Right renal pelvis (tissue), 4 donors: Measurements from ENCODE around the gene ATP6V1F. TPM values are rescaled to one million over a fixed set of nuclear protein-coding genes. Genes with fewer than 3 reads are reported as not detected.
A peak's percentile ranks its signal among the peaks of the same experiment; 100 is the strongest.
"Not testable (repeated sequence)": the region's sequence is repeated elsewhere in the genome, so short reads cannot be mapped to it uniquely, and the experiment has no call there.

Experiments used
- DNase-seq, 4 donors: peaks; one replicate each; pipeline ENCODE4 v3.0.0-alpha.2; 2013; ENCODE audit warnings: low read depth in 4 of 4, low spot score in 3 of 4, missing footprints in 1 of 4
- polyA plus RNA-seq, 4 donors: library from polyadenylated mRNA; unstranded; fragments of 120-200 nt; gene quantifications; one replicate each; pipeline ENCODE4 v1.2.1, GENCODE V29; 2013; ENCODE audit not compliant: insufficient read length in 4 of 4

Gene ATP6V1F
- polyA plus RNA-seq, 4 donors = 205 to 283 (median 233) TPM

GRCh38 chr7:128894101-128894440 lies 31.4 kb downstream of the ATP6V1F start:
- DNase-seq = no peak

GRCh38 chr7:128895320-128895719 lies 32.7 kb downstream of the ATP6V1F start:
- no peak for DNase-seq

GRCh38 chr7:128899392-128899791 lies 36.7 kb downstream of the ATP6V1F start:
- no peak for DNase-seq

GRCh38 chr7:128900237-128900636 lies 37.6 kb downstream of the ATP6V1F start:
- no peak for DNase-seq

GRCh38 chr7:128902761-128903585 lies 40.3 kb downstream of the ATP6V1F start:
- no peak for DNase-seq

GRCh38 chr7:128903621-128904361 lies 41.1 kb downstream of the ATP6V1F start:
- DNase-seq = no peak

- no peak for DNase-seq
Measured at GRCh38 chr7:128904381-128905197, 41.9 kb downstream of the ATP6V1F start.

- DNase-seq = no peak
Measured at GRCh38 chr7:128906001-128906765, 43.5 kb downstream of the ATP6V1F start.

- DNase-seq = no peak
Measured at GRCh38 chr7:128906766-128907559, 44.3 kb downstream of the ATP6V1F start.

- DNase-seq = no peak
Measured at GRCh38 chr7:128908750-128909624, 46.3 kb downstream of the ATP6V1F start.

GRCh38 chr7:128909625-128910568 lies 47.2 kb downstream of the ATP6V1F start:
- no peak for DNase-seq

GRCh38 chr7:128910569-128910945 lies 47.9 kb downstream of the ATP6V1F start, which contains the start of gene KCP:
Gene KCP, minus strand, starts transcription at chr7:128910709. Its CDS starts 33 bp downstream, at chr7:128910676.
- DNase-seq = no peak

GRCh38 chr7:128911423-128912031 lies 48.9 kb downstream of the ATP6V1F start:
- DNase-seq = peak in 1 of 4 donors; percentile 58

GRCh38 chr7:128912281-128912680 lies 49.6 kb downstream of the ATP6V1F start:
- no peak for DNase-seq

GRCh38 chr7:128912709-128913495 lies 50.2 kb downstream of the ATP6V1F start:
- DNase-seq = not testable (repeated sequence)
